ENCODE measurements around the gene PDE1A.

DNA sequence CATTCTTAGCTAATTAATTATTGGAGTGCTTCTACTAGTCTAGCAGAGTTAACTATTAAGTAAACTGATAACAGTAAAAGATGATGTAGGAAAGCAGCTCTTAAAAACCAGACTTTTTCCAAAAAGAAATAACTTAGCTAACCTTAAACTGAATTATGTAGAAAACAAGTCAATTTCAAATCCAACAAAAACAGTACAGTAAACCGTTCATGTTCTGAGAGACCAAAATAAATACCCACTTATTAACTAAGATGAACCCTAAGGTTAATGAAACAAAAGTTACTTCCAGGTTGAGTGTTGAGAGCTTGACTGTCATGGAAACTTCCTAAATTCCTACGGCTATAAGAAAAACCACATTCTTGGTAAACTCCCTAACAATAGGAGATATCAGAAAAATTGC is 260.0 kb downstream of the PDE1A start:
- TF ChIP-seq, protein P1, sequence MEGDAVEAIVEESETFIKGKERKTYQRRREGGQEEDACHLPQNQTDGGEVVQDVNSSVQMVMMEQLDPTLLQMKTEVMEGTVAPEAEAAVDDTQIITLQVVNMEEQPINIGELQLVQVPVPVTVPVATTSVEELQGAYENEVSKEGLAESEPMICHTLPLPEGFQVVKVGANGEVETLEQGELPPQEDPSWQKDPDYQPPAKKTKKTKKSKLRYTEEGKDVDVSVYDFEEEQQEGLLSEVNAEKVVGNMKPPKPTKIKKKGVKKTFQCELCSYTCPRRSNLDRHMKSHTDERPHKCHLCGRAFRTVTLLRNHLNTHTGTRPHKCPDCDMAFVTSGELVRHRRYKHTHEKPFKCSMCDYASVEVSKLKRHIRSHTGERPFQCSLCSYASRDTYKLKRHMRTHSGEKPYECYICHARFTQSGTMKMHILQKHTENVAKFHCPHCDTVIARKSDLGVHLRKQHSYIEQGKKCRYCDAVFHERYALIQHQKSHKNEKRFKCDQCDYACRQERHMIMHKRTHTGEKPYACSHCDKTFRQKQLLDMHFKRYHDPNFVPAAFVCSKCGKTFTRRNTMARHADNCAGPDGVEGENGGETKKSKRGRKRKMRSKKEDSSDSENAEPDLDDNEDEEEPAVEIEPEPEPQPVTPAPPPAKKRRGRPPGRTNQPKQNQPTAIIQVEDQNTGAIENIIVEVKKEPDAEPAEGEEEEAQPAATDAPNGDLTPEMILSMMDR (conservative IDR thresholded peaks at IDR 0.05; ENCODE audit: low read depth, low read length), result no peak
- TF ChIP-seq EZH2 (IDR thresholded peaks at IDR 0.05; ENCODE audit: borderline replicate concordance, low read depth, low read length, poor library complexity, severe bottlenecking), result no peak
